GM18507 (cell line): ENCODE results near the gene SPDYE17.
"Not testable (repeated sequence)": the region's sequence is repeated elsewhere in the genome, so short reads cannot be mapped to it uniquely, and the experiment has no call there.

Experiments
- DNase-seq: peaks from one replicate; pipeline ENCODE4 v3.0.0; 2011; ENCODE audit warnings: low read depth; ENCODE audit not compliant: insufficient read length; ENCODE audit errors: extremely low spot score
- FAIRE-seq: peaks from 2 replicates; lab custom pipeline; 2011; peaks lifted over from hg19 to GRCh38; lab: Jason Lieb, UNC

The SPDYE17 gene

DNA sequence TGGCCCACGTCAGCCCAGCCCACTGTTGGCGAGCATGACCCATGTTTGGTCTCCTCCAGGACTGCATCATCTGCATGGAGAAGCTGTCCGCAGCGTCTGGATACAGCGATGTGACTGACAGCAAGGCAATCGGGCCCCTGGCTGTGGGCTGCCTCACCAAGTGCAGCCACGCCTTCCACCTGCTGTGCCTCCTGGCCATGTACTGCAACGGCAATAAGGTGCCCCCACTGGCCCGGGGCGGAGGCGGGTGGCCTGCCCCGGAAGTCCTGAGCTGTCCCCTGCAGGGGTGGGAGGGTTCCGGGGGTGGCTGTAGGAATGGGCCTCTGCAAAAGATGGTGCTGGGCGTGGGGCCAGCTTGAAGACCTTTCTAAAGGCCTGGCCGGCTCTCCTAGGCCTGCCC lies 30.1 kb downstream of the SPDYE17 start:
- FAIRE-seq, DNase-seq: not testable (repeated sequence)

DNA sequence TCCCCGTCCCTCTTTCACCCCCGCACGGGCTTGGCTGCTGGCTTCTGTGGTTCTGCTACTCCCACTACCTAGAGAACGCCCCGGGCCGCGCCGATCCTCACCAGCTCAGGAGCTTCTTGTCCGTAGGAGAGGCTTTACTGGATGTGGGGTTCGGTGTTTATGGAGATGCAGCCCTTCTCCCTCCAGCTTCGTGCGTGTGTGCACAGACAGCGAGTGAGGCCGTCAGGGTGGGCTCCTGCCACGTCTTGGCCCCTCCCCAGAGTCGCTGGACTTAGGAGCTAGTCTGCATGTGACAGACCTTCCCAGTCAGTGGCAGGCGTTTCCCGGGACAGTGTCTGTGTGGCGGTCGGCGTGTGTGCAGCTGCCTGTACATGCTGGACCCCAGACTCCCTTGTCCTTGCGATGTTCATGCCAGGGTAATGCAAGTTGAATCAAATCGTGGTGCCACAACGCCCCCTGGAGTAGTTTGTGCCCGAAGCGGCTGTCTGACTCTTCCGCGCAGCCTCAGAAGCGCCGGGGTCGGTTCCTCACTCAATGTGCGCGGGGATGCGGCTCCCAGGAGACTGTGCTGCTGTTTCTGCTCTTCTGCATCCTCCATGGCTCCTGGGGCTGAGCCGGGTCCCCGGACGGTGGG lies 32.6 kb downstream of the SPDYE17 start:
- not testable (repeated sequence) for DNase-seq, FAIRE-seq

- peak; percentile 78 for FAIRE-seq
- not testable (repeated sequence) for DNase-seq
These were observed 33.3 kb downstream of the SPDYE17 start for GRCh38 chr7:76998764-76999450.

- FAIRE-seq (no peak), DNase-seq (no peak)
These were observed 33.9 kb downstream of the SPDYE17 start for GRCh38 chr7:76998285-76998589.

DNA sequence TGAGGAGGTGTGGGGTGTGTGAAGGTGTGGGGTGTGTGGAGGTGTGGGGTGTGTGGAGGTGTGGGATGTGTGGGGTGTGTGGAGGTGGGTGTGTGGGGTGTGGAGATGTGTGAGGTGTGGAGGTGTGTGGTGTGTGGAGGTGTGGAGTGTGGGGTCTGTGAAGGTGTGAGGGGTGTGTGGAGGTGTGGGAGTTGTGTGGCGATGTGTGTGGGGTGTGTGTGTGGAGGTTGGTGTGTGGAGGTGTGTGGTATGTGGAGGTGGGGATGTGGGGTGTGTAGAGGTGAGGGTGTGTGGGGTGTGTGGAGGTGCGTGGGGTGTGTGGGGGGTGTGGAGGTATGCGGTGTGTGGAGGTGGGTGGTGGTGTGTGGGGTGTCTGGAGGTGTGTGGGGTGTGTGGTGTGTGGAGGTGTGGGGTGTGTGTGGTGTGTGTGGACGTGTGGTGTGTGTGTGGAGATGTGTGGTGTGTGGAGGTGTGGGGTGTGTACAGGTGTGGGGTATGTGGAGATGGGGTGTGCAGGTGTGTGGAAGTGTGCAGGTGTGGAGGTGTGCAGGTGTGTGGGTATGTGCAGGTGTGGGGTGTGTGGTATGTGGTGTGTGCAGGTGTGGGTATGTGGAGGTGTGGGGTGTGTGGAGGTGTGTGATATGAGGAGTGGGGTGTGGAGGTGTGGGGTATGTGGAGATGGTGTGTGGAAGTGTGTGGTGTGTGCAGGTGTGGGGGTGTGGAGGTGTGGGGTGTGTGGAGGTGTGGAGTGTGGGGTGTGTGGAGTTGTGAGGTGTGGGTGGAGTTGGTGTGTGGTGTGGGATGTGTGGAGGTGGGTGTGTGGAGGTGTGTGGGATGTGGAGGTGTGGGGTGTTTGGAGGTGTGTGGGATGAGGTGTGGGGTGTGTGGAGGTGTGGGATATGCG lies 34.5 kb downstream of the SPDYE17 start:
- FAIRE-seq = peak; percentile 67
- DNase-seq = no peak

DNA sequence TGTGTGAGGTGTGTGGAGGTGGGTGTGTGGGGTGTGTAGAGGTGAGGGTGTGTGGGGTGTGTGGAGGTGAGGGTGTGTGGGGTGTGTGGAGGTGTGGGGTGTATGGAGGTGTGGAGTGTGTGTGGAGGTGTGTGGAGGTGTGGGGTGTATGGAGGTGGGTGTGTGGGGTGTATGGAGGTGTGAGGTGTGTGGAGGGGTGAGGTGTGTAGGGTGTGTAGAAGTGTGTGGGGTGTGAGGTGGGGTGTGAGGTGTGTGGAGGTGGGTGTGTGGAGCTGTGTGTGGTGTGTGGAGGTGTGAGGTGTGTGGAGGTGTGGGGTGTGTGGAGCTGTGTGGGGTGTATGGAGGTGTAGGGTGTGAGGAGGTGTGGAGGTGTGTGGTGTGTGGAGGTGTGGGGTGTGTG lies 35.2 kb downstream of the SPDYE17 start:
- not testable (repeated sequence) for FAIRE-seq, DNase-seq

- FAIRE-seq, DNase-seq: not testable (repeated sequence)
These were observed 37.9 kb downstream of the SPDYE17 start for GRCh38 chr7:76994286-76994685.

DNA sequence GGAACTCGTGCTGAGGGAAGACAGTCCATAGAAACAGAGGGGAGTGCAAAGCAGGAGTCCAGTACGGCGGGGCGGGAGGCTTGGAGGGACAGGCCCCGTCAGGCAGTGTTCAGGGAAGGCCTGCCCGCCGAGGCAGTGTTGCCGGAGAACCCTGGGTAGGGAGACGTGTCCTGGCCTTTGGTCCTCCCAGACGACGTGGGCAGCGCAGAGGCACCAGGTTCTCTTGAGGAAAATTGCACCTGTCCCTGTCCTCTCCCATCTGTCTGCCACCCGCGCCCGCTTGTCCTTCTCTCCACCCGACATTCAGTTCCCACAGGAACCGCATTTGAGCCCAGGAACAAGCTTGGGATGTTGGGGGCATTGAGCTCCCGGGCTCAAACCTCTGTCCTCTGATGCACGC lies 38.3 kb downstream of the SPDYE17 start:
- FAIRE-seq, DNase-seq: not testable (repeated sequence)

DNA sequence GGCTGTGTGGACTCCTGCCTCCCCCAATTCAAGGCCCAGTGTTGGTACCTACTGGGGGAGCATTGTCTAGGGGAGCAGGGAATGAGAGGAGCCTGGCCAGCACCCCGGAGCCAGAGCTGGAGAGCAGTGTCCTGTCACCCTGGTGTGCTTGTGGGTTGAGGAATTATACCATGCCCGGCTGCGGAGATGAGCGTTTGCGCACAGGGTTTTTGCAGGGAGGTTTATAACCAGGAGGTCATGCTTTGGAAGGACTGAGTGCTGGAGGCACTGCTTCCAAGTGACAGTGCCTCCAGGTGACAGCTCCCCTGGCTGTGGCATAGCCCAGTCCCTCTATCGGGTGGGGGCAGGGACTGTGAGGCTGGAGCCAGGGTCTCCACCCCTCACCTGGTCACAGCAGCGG lies 39.3 kb downstream of the SPDYE17 start:
- not testable (repeated sequence) for DNase-seq, FAIRE-seq

GRCh38 chr7:76992204-76992603 lies 40.0 kb downstream of the SPDYE17 start:
- DNase-seq, FAIRE-seq: not testable (repeated sequence)

DNA sequence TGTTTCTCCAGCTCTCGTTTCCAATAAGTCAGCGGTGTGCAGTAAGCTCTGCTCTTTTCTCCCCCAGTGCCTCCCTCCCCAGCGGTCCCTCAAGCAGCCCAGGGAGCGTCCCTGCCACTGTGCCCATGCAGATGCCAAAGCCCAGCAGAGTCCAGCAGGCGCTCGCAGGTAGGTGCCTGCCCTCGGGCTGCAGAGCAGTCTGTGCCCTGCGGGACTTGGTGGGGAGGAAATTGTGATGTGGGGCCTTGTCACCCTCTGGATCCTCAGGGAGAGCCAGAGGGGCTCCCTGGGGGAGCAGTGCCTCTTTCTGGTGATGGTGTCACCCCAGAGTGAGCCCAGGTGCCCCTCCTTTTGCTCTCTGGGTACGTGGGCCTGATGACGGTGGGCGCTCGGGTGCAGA lies 42.0 kb downstream of the SPDYE17 start:
- DNase-seq, FAIRE-seq: not testable (repeated sequence)

- not testable (repeated sequence) for FAIRE-seq, DNase-seq
These were observed 46.0 kb downstream of the SPDYE17 start for GRCh38 chr7:76985924-76986717.

DNA sequence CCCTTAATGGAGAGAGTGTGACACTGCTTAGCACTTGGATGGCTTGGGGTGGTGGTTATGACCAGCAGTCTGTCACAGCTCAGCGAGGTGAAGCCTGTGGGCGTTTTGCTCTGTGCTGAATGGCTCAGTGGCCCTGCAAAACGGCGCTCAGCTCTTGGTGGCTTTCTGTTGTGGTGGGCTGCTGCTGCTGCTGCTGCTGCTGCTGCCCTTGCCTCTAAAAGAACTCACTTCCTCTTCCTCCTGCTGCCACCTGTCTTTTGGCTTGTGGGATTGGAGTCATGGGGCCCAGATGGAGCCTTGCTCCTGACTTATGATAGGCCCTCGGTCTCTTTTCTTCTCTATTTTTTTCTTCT lies 47.4 kb downstream of the SPDYE17 start:
- peak; percentile 95 for FAIRE-seq
- not testable (repeated sequence) for DNase-seq

GRCh38 chr7:76983937-76984783 lies 48.0 kb downstream of the SPDYE17 start:
- FAIRE-seq, DNase-seq: not testable (repeated sequence)

- DNase-seq, FAIRE-seq: not testable (repeated sequence)
These were observed 48.8 kb downstream of the SPDYE17 start for GRCh38 chr7:76983333-76983732.

DNA sequence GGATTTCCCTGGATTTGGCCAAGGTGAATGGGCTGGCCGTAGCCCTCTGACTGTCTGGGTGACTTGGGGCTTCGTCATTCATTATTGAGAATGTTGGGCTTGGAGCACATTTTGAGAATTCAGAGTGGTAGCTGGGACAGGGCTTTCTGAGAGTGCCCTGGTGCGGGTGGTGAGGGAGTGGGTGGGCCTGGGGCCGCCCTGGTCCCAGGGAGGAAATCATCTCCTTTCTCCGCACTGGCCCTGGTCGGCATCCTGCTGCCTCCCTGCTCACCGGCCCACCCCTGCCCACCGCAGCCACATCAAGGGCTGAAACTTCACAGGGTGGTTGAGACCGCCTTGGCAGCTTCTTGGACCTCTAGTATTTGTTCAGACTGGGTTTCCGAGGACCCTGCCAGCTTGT lies 49.7 kb downstream of the SPDYE17 start:
- DNase-seq, FAIRE-seq: not testable (repeated sequence)

DNA sequence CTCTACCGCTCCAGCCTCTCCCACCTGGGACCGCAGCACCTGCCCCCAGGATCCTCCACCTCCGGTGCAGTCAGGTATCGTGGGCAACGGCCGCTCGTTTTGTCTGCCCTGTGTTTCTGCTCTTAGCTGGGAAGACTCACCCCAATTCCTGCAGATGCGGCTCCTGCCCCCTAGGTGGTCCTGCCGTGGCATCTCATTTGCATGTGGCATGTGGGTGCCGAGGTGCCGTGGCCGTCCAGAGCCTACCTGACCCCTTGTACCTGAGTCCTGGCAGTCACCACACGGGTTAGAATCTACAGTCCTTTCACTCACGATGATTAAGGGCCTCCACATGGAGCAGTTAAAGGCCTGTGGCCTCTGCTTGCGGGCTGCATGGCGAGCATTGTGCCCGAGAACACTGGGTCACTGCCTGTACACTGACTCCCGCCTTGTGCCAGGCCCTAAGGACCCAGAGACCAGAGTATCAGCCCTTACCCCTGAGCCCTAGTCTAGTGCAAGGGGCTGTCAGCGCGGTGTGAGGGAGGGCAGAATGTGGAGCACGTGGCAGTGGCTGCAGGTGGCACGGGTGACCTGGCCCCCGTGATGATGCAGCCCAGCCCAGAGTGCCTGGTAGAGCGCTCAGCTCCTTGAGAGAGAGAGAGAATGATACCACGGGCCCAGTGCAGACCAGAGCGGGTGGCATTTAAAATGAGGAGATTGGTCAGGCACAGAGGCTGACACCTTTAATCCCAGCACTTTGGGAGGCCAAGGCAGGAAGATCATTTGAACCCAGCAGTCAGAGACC lies 50.8 kb downstream of the SPDYE17 start:
- not testable (repeated sequence) for DNase-seq, FAIRE-seq

DNA sequence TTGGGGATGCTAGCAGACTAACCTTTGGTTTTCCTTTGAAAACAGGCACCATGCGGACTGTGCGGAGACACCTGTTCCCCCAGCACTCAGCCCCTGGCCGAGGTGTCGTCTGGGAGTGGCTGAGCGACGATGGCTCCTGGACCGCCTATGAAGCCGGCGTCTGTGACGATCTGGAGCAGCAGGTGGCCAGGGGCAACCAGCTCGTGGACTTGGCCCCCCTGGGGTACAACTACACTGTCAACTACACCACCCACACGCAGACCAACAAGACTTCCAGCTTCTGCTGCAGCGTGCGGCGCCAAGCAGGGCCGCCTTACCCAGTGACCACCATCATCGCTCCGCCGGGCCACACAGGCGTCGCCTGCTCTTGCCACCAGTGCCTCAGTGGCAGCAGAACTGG lies 51.6 kb downstream of the SPDYE17 start:
- not testable (repeated sequence) for FAIRE-seq, DNase-seq
